Stimulated activated CD4-positive, alpha-beta T cell treated with anti-CD3 and anti-CD28 coated beads, Interleukin-1b, Interleukin-23, amount 100 ng/mL, for 4 hours (primary cell): ENCODE data around the gene CHD9NB.

Experiments used
- DNase-seq, 2 donors: peaks; one replicate each; pipeline ENCODE4 v3.0.0-alpha.2; 2020; ENCODE audit warnings: low read depth in 2 of 2

CHD9NB gene

GRCh38 chr16:53052519-53053501, at the start of gene CHD9NB:
CHD9NB (minus strand) TSS chr16:53052897; CDS start chr16:53044158, 8,739 bp downstream.
- DNase-seq = no peak

- DNase-seq = no peak
Measured at GRCh38 chr16:53100889-53101288, 48.2 kb upstream of the CHD9NB start.

- no peak for DNase-seq
Measured at GRCh38 chr16:53100131-53100748, 47.5 kb upstream of the CHD9NB start.

GRCh38 chr16:53099318-53100130, 46.8 kb upstream of the CHD9NB start:
- DNase-seq = peak; percentile 28 to 29

DNA sequence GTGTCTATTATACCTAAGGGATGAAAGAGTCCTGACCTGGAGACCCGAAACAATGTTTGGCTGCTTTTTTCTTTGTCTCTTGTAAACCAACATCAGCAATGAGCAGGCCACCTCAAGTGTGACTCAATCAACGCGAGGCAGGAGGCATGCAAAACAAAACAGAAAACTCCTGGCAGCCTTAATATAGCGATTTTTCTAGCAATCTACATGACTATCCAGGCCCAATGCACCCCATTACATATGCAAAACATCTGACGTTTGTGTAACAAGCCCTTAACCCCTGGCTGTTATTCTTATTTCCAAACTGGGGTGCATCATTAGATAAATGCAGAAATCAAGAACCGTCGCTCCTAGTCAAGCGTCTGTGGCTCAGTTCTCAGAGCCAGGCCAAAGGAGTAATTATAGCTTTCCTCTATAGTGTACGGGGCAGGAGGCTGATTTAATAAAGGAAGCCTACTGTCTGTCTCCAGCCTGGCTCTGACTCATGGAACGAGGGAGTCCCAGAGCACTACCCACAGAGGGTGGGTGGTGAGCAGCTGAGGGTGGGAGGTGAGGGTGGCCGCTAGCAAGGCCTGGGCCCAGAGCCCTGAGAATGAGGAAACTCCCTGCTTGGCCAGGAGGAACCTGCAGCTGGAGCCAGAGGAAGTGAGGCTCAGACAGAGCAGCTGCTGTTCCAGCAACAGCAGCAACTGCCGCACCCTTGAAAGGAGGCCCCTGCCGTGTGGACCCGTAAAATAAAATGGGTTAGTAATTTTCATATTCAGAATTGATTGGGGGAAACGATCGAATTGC, 46.0 kb upstream of the CHD9NB start:
- peak in 1 of 2 donors; percentile 8 for DNase-seq

DNA sequence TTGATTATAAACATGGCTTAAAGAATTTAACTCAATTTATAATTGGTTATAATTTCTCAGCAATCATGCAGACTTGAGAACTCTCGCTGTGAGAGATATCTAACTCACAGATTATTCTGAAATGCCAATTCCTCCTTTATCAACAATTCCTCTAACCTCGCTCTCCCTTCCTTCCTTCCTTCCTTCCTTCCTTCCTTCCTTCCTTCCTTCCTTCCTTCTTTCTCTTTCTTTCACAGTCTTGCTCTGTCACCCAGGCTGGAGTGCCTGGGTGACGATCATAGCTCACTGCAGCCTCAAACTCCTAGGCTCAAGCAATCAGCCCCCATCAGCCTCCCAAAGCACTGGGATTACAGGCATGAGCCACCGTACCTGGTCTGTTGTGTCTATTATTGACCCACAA, 44.5 kb upstream of the CHD9NB start:
- DNase-seq = no peak

DNA sequence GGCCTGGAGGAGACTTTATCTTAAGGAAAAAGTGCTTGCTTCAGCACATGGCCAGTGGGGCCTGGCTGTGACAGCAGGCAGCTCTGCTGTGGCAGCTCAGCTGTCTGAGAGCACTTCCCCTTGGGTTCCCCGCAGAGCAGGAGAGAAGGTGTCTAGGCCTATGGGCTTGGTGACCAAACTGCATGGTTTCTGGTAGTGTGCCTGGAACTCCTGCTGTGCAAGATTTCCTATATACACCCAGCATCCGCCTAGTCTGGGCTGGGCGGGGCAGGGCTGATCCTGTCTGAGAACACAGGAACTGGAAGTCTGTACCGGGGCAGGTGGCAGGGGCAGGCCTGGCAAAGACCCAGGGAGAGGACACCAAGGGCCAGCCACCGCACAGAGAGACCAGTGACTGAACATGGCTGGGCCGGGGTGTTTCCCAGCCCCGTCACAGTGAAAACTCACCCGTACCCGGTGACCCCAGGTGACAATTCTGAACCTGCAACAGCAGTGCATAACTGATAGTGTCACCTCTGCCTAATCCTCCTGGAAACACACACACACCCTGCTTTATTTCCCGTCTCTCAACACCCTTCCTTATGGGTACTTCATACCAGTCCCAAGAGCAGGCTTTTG, 41.4 kb upstream of the CHD9NB start:
- DNase-seq = no peak

DNA sequence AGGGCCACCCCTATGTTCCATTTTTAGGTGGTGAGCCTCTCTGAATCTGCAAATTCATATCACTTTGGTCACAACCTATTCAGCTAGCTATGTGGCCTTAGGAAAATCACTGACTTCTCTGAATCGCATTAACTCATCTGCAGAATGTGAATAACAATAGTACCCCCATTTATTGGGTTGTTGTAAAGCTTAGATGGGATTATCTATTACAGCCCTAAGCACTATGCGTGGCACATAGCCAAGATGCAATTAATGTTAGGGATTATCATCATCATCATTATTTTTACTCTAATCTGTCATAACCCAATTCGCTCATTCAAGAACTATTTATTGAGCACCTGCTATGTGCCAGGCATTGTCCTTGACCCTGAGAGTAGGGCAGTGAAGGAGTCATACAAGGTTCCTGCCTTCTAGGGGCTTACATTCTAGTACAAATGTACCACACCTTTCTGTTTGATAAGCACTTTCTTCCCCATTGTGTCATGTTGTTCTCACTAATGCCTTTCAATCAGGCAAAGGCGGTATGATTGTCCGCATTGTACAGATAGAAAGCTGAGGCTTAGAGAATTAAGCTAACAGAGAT, 40.6 kb upstream of the CHD9NB start:
- no peak for DNase-seq

DNA sequence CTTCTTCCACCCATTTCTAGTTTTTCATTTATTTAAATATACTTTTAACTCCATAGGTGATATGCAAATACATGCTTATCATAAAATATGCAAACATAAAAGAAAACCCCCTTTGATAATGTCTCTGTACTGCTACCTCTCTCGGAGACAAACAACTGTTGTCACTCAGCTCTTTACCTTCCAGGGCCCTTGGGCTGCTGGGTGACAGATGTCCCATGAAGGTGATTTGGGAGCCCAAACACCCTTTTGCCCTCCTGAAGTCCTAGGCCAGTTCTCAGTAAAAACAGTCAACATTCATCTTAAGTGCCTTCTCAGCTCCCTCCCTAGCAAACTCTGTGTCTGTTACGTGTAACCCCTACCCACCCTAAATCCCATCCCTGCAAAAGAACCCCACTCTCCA, 39.6 kb upstream of the CHD9NB start:
- no peak for DNase-seq

DNA sequence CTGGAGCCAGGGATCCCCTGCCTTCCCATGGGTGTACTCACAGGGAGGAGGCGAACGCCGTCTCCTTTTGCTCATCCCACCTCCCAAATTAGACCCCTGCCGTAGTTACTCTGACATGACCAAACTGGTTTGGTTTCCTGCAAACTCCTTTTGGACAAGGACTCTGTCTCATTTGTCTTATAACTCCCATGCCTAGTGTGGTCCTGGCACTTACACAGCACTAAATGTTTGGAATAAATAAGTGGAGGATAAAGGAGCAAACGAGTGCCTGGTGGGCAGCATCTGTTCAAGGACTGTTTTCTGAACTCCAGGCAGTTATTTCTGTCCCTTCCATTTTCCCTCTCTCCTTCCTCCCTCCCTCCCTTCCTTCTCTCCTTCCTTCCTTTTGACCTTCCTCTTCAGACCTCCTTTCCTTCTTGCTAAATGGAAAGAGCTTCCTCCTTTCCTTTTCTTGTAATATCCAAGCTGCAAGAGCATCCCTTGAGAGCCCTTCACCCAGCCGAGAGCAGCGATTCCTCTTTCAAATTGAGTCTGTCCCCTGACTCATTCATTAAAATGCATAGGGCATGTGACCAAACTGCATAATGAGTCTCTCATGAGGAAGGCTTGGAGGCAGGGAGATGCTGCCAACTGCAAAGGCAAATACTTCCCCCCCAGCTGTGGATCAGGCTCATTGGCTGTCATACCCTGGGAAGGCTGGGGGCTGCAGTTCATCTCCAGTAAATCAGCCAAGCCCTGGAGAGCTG, 38.9 kb upstream of the CHD9NB start:
- DNase-seq = no peak

DNA sequence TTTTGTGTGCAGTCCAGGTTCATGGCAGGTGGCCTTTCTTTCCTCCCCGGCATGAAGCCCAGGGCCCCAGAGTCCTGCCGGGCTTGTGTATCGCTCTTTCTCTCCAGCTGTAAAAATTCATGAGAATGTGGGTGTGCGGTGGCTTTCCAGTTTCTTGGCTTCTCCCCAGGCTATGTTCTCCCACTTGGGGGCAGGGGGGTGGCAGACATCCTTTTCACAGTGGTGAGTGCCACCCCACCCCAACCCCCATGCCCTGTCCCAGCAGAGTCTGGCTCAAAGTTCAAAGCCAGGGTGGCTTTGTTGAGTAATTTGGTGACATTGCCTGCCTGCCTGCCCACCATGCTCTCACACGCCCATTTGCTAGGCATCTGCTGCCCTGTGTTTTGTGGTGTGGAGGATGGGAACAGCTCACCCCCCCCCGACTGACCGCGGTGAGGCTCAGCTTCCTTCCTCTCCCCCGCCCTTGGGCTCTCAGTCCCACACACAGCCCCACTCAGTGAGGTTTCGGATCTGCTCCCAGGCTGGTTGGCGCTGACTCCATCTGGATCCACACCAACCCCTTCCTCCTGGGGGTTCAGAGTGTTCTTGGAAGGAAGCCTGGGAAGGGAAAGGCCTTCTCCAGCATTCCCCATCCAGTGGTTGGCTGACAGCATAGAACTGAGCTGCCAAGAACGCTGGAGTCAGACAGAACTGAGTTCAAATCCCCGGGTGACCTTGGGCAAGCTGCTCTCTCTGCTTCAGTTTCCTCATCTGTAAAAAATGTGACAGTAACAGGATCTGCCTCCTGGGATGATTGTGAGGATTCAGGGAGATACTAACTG, 38.1 kb upstream of the CHD9NB start:
- no peak for DNase-seq

- DNase-seq = no peak
Measured at GRCh38 chr16:53090286-53090590, 37.5 kb upstream of the CHD9NB start.

- DNase-seq = no peak
Measured at GRCh38 chr16:53089434-53090285, 37.0 kb upstream of the CHD9NB start.

DNA sequence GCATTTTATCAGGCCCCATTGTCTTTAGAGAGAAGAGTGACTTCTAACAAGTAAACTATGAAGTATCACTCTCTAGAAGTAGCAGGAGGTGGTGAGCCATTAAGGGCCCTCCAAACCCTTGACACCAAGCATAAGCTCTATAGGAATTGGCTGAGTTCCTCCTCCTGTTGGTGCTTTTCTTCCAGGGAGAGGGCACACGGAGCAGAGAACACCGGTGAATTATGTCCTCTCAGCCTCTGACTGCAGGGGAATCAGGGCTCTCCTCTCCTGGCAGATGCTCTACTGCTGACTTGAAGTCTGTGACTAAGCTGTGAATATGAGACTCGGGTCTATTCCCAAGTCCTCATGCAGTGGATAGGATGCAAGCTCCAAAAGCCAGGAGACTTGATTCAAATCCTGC, 34.4 kb upstream of the CHD9NB start:
- no peak for DNase-seq

- DNase-seq = no peak
Measured at GRCh38 chr16:53085931-53086421, 33.3 kb upstream of the CHD9NB start.

- DNase-seq = no peak
Measured at GRCh38 chr16:53085369-53085843, 32.7 kb upstream of the CHD9NB start.

DNA sequence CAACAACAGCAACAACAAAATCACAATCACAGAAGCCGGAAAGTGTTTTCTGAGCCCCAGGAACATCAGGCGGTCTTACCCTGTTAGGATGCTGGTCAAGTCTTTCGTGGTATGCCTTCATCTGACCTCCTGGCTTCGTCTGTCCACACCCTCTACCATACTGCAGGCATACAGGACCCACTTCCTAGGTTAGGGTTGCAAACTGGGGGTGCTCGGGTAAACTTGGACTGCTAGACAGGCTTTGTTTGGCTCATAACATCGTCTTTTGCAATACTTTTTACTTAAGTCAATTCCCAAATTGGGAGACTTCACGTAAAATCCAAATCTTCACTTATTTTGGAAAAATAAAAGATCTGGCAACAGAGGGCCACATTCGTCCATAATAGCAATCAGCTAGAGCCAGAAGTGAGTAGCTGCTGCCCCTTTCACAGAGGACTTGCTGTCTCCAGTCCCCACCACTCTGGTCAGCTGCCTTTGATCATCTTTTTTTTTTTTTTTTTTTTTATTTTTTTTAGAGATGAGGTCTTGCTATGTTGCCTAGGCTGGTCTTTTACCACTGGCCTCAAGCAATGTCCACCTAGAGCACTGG, 32.1 kb upstream of the CHD9NB start:
- DNase-seq = no peak
